Fibroblast of peridontal ligament (primary cell): ENCODE results near the gene TRPM2.
"Not testable (repeated sequence)": the region's sequence is repeated elsewhere in the genome, so short reads cannot be mapped to it uniquely, and the experiment has no call there.

ENCODE experiments used
- DNase-seq: peaks from one replicate; pipeline ENCODE4 v3.0.0-alpha.2; 2010; ENCODE audit errors: extremely low read depth

The TRPM2 gene

DNA sequence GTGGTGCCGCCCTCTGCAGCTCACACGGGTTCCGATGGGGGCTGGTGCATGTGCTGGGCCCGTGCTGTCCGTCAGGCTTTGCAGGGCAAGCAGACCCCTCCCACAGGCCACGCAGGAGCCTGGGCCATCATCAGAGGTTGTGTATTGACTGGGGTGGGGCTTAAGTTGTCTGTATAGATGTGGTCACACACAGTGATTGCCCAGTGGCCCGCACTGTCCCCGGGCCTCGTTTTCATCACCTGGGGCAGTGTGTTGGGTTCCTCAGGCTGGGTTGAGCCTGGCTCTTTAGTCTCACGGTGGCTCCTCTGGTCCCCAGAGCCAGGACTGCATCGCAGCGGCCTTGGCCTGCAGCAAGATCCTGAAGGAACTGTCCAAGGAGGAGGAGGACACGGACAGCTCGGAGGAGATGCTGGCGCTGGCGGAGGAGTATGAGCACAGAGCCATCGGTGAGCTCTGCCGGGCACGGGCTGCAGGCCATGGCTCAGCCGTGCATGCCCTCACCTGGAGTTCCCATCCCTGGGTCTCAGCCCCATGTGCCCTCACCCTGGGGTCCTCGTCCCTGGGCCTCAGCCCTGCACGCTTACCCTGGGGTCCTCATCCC is 44.1 kb downstream of the TRPM2 start:
- DNase-seq = no peak

GRCh38 chr21:44398499-44398898 is 45.1 kb downstream of the TRPM2 start:
- DNase-seq = no peak

- DNase-seq = no peak
These were observed 45.9 kb downstream of the TRPM2 start for GRCh38 chr21:44399151-44399954.

- DNase-seq = no peak
These were observed 46.8 kb downstream of the TRPM2 start for GRCh38 chr21:44399955-44400790.

GRCh38 chr21:44400791-44401385 is 47.5 kb downstream of the TRPM2 start:
- DNase-seq = no peak

GRCh38 chr21:44401386-44402160 is 48.2 kb downstream of the TRPM2 start:
- no peak for DNase-seq

DNA sequence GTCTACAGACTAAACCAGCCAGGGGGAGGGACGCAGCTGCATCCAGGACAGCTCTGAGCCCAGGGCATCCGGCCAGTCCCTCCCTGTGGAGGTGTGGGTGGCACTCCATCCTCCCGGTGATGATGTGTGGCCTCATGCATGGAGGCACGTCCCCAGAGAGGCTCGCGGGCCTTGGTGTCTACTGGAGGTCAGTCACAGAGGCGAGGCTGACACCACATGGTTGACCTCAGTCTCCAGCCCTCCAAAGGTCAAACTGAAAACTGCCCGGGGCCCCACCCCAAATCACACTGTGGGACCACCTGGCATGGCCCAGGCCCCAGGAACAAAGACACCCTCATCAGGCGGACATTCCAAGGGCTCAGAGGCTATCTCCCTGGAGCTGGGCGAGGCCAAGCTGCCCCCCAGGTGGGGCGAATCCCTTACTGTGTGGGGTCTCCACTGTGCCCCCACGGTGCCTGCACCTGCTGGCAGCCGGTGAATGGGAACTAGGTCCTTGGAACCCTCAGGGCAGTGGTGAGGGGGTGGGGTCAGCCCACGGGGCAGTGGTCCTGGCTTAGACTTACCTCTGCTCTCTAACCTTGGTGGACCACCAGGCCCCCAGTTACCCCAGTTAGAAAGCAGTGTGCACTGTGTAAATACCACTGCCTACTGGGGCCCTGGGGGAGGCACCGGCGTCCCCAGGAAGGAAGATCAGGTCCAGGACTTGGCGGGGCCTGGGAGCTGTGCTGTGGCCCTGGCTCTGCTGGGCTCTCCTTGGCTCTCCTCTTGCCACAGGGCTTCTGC is 49.1 kb downstream of the TRPM2 start:
- no peak for DNase-seq

GRCh38 chr21:44403106-44404020 is 49.9 kb downstream of the TRPM2 start:
- no peak for DNase-seq

- DNase-seq = not testable (repeated sequence)
These were observed 51.1 kb downstream of the TRPM2 start for GRCh38 chr21:44404482-44404881.

DNA sequence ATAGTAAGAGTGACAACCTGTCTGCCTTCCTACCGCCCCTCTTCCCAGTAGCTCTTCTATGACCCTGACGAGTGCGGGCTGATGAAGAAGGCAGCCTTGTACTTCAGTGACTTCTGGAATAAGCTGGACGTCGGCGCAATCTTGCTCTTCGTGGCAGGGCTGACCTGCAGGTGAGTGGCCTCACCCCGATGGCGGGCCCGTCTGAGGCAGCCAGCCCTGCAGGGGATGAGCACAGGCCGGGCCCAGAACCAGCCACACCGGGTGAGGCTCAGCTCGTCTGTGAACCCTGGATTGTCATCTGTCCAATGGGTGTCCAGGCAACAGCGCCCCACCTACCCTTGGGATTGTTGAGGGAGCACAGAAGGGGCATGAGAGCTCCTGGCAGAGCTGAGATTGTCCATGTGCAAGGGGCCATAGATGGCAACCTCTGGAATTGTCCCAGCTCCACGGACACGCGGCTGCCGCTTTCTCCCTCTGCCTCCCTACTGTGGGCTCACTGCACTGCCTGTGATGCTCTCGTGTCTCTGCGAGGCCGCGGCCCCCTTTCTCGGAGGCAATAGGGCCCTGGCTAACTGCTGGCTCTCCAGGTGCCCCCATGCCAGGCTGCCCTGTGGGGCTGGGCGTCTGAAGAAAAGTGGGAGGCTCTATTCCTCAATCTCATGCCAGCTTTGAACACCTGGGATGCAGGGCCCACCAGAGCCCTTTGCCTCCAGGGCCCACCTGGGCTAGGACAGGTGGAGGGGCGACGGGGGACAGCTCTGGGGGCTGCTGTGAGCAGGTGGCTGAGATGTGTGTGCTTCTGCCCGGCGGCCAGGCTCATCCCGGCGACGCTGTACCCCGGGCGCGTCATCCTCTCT is 51.9 kb downstream of the TRPM2 start:
- no peak for DNase-seq

GRCh38 chr21:44405948-44406872 is 52.8 kb downstream of the TRPM2 start:
- DNase-seq = no peak

GRCh38 chr21:44406953-44407352 is 53.5 kb downstream of the TRPM2 start:
- no peak for DNase-seq

GRCh38 chr21:44407493-44407892 is 54.1 kb downstream of the TRPM2 start:
- DNase-seq = no peak

DNA sequence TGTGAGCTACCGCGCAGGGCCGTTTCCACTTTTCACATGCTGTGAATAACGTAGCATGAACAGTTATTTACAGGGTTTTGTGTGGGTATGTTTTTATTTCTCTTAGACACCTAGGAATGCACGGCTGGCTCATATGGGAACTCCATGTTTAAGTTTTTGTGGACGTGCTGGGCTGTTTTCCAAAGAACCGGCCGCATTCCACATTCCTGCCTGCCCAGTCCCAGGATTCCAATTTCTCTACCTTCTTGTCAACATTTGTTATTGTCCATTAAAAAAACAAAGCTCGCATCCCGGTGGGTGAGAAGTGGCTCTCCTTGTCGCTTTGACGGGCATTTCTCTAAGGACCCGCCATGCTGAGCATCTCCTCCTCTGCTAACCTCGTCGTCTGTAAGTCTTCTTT is 54.8 kb downstream of the TRPM2 start:
- no peak for DNase-seq

- DNase-seq = no peak
These were observed 60.3 kb downstream of the TRPM2 start for GRCh38 chr21:44413566-44414290.

DNA sequence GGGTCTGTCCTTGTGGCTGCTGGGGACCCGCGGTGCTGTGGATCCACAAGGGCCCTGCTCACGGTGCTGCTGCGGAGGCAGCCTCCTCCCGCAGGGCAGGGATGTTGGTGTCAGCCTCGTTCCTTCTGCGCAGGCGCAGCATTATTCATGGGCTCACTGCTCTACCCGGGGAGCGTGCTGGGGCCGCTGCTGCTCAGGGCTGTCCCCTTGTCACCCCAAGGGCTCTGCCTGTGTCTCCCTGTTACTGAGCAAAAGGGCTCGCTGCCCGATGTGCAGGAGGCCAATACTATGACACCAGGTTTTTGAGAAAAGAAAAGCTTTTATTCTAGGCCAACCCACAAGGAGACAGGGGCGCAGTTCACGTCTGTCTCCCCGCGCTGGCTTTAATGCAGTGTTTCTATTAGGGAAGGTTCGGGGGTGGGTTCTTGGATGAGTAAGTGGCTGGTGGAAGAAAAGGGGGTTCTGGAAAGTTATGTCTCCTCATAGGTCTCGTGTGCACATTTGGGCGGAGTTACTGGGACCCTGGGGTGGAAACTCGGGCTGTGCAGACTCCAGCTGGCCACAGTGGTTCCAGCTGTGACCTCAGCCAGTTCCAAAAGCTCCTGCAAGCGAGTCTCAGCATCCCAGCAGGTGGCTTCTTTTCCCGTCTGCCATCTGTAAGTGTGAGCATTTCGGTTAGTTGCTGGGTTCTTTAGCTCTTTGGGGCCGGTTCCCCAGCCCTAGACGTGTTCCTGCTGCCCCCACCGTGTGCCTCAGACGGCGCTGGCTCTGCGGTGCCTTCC is 61.1 kb downstream of the TRPM2 start:
- DNase-seq = no peak
